Measurements from ENCODE around the gene MORC2.

Gene MORC2

DNA sequence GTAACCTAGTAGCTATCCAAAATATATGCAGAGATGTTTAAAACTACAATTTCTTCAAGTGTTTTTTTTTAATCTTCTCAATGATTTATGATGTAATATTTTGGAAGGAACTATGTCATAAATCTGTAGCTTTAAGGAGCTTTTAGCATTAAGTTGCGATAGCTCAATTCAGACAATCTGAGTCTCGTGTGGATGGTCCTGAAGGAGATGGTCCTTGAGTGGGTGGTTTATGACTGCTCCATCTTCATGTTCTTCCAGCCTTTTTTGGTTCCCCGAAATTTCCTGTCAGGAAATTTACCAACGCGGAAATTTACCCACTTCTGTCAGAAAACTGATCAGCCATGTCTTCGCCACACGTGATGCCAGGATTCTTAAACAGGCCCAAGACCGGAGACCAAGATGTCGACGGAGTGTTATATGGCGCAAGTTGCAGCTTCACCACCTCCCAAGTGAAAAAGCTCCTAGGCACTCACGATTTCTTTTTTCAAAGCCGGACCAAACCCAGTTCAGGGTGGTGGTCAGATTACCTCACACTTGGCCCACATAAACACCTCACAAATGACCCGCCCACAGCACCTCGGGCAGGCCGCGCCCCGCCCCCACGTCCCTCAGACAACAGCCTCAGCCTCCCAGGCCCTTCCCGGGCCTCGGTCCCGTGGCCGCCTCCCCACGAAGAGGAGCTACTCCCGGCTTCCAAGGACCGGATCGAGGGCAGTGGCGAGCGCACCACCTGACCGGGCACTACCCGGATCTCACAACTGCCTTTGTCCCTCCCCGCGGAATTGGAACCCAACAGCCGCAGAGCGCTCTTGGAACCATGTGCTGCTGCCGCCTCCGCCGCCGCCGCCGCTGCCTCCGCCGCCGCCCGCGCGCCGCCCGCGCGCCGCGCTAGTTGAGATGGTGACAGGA lies at the start of gene MORC2:
Gene MORC2, minus strand, starts transcription at position 760 of the 909 bp plus-strand sequence. CDS start 885 bp downstream, outside the sequence.
- DNase-seq (ENCODE audit: low read depth, low spot score), result no peak

GRCh38 chr22:31005535-31005934 lies 37.0 kb upstream of the MORC2 start:
- DNase-seq (ENCODE audit: low read depth, low spot score), result no peak

GRCh38 chr22:31001124-31001770 lies 32.7 kb upstream of the MORC2 start:
- no peak for DNase-seq (ENCODE audit: low read depth, low spot score)

DNA sequence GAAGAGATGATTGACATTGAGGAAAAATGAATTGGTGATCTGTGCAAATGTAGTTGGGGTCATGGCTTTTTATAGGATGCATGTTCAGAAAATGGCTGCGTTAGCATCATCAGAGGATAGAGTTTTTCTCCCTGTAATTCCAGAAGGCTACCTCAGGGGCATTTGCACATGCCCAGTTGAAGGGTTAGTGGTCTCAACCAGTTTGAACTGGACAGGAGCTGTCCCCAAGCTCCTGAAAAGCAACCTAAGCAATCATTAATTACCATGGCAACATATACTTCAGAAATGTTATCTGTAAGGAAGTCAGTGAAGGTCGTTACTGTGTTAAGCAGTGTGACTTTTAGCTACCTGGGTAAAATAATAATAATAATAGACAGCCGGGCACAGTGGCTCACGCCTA lies 29.8 kb upstream of the MORC2 start:
- DNase-seq (ENCODE audit: low read depth, low spot score), result no peak

DNA sequence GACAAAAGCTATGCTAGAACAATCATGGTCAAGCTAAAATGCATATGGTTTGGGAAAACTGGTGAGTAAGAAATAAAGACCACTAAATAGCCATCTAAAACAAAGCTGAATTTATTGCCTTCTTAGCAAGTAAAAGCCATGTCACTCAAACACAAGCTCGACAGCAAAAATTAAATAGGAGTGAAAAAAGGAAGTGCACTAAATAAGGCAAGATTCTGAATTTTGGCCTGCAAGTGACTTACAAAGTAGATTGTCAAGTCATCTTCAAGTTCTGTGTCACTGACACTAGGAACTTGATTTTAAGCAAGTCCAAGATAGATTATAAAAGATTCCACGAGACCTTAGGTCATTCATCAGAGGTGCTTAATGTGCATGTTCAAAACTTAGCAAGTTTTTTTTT lies 27.9 kb upstream of the MORC2 start:
- DNase-seq (ENCODE audit: low read depth, low spot score), result no peak

DNA sequence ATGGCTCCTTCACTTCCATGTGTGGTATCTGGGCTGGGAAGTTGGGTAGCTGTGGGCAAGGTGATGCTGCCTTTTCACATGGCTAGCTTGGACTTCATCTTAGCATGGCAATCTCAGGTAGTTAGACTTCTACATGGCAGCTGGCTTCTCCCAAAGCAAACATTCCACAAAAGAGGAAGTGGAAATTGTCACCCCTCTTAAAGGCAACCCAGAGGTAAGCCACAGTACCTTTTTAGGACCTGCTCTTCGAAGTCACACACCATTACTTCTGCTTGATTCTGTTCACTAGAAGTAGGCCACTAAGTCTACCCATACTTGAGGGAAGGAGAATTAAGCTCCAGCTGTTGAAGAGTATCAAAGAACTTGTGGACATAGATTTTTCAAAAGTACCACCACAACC lies 26.4 kb upstream of the MORC2 start:
- DNase-seq (ENCODE audit: low read depth, low spot score), result no peak

DNA sequence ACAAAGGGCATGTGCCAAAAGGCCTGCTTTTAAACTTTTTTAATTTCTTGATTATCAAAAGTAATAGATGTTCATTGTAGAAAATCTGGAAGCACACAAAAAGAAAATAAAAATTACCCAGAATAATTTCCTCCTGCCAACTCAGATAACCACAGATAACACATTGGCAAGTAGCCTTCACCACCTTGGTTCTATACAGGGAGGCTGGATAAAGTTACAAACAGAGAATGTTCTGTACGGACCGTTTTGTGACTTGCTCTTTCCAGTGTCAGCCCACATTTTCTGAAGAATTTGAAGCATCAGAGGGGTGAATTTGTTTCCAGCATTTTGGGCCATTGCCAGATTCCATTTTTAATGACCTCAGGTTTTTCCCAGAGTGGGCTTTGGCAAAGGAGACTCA lies 24.0 kb upstream of the MORC2 start:
- DNase-seq (ENCODE audit: low read depth, low spot score), result no peak

- DNase-seq (ENCODE audit: low read depth, low spot score), result no peak
Observed at GRCh38 chr22:30990690-30991089, 22.1 kb upstream of the MORC2 start.

DNA sequence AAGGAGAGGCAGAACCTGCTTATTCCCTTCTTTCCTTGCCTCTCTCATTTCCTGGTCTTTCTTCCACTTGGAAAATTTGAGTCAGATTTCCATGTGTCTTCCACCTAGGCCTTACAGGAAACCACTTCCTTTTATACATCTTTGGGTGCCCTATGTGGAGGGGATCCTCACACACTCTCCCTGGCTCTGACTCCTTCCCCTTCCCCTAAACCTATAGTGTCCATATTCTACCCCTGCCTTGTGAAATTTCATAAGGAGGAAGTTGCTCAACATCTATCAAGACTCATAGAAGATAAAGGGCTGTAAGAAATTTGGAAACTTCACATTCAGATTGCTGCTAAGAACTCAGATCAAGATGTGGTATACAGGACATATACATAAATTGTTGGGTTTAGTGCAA lies 20.9 kb upstream of the MORC2 start:
- DNase-seq (ENCODE audit: low read depth, low spot score), result no peak

GRCh38 chr22:30985561-30986208 lies 17.1 kb upstream of the MORC2 start:
- DNase-seq (ENCODE audit: low read depth, low spot score), result no peak

DNA sequence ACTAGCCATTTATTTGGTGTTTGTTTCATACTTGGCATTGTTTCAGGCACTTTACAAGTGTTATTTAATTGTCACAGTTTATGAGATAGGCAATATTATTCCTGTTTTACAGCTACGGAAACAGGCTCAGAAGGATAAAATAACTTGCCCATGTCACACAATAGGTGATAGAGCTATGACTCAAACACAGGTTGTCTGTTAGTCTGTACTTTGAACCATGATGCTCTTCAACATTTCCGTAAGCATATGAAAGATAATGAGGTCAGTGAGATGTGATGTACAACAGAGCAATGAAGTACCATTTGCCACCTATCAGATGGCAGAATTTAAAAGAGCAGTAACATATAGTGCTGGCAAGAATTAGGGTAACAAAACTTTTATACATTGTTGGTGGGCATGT lies 15.7 kb upstream of the MORC2 start:
- no peak for DNase-seq (ENCODE audit: low read depth, low spot score)

DNA sequence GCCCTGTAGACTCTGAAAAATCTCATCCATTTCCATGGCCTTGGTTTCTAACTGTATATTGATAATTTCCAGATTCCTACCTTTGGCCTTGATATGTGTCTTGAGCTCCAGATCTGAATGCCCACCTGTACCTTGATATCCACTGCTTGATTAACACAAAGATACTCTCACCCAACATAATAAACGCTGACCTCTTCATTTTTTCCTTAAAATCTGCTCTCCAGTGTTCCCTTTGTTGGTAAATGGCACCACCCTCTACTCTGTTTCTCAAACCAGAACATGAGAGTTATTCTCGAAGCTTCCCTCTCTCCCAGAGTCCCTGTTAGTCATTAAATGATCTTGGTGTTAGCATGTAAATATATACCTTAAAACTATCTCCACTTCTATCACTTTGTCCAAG lies 13.9 kb upstream of the MORC2 start:
- no peak for DNase-seq (ENCODE audit: low read depth, low spot score)

DNA sequence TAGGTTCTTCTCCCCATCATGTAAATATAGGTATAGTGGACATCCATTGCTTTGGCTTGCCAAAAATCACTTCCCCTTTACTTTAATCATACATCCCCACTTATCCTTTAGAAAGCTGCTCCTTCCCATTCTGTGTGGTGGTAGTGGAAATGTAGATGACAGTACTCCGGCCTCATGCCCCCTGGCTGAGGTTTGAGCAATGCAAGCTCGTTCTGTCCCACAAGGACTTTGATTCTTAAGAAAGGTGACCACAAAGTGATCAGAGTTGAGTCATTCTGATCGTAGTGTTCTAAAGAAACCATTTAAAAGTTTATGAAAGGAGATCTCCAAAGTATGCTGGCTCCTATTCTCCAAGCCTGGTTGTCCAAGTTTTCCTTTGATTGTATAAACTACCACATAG lies 11.4 kb upstream of the MORC2 start:
- no peak for DNase-seq (ENCODE audit: low read depth, low spot score)

GRCh38 chr22:30978304-30978962 lies 9.9 kb upstream of the MORC2 start:
- no peak for DNase-seq (ENCODE audit: low read depth, low spot score)

- DNase-seq (ENCODE audit: low read depth, low spot score), result no peak
Observed at GRCh38 chr22:30970356-30970746, 1.8 kb upstream of the MORC2 start.

- peak; percentile 9 for DNase-seq (ENCODE audit: low read depth, low spot score)
Observed at GRCh38 chr22:30969532-30970355, 1.2 kb upstream of the MORC2 start.

DNA sequence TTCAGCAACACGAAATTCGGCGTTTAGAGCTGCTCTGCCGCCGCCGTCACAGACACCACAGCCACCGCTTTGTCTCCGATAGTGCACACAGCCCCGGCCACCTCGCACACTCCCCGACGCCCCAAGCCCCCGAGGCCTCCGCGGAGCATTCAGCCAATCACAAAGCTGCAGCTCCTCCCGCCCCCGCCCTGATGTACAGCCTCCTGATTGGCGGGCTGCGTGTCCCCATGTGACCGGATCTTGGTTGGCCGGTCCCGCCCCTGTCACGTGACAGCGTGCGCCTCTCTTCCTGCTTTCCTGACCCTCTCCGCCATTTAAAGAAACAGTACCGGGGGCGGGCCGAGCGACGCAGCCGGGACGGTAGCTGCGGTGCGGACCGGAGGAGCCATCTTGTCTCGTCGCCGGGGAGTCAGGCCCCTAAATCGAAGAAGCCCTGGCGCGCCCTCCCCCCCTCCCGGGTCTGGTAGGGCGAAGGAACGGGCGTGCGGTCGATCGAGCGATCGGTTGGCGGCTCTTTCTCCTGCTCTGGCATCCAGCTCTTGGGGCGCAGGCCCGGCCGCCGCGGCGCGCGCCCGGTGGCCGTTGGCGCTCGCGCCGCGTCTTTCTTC lies 454 bp upstream of the MORC2 start, which contains the start of gene TUG1:
Gene TUG1, plus strand, starts transcription at position 342 of the 608 bp plus-strand sequence.
- peak; percentile 96 for DNase-seq (ENCODE audit: low read depth, low spot score)

GRCh38 chr22:30964858-30965257 lies 3.7 kb downstream of the MORC2 start:
- DNase-seq (ENCODE audit: low read depth, low spot score), result no peak

DNA sequence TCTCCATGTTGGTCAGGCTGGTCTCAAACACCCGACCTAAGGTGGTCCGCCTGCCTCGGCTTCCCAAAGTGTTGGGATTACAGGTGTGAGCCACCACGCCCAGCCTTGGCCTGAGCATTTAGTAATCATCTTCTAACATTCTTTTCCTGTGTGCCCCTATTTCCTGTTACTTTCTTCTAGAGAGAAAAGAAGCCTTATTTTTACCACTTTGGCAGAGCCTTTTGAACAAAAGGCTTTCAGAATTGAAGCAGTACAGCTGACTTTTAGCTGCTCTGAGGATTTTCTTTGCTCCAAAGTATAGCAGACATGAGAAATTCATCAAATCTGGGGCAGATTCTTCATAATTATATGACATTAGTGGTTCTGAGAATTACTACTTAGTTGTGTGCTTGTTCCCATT lies 13.4 kb downstream of the MORC2 start:
- DNase-seq (ENCODE audit: low read depth, low spot score), result no peak

DNA sequence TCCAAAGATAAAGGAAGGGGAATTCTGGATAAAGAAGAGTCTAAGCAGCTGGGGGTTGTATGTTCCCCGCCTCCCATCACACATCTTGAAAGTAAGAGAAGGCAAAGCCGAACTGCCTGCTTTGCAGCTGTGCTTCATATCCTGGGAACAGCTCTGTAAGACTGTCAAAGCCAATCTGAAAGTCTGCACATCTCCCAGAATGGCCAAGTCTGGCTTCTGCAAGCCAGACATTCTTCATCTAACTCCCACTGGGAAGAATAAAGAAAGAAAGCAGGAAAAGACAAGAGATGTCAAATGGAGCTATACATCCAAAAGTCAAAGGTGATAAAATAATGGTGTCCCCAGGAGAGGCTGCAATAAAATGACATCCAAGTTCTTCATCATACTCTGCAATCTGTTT lies 15.4 kb downstream of the MORC2 start:
- no peak for DNase-seq (ENCODE audit: low read depth, low spot score)
